Smooth muscle cell (in vitro differentiated cells): Measurements from ENCODE around the gene SMARCA4. TPM values are rescaled to one million over a fixed set of nuclear protein-coding genes. Genes with fewer than 3 reads are reported as not detected.

Experiments
- DNase-seq: peaks from one replicate; lab custom pipeline; 2025; ENCODE audit not compliant: unreplicated experiment; lab: John Stamatoyannopoulos, UW
- H2AFZ ChIP-seq: fragments of 200-600 bp; sonication (generic); 2 replicates; pipeline ENCODE4 v1.6.0; 2016; ENCODE audit warnings: antibody characterized with exemption, low read depth, mild to moderate bottlenecking
- H3F3A ChIP-seq: fragments of 200-600 bp; sonication (generic); 2 replicates; pipeline ENCODE4 v1.6.0; 2017; ENCODE audit warnings: antibody characterized with exemption, low read depth
- H3K27ac ChIP-seq: fragments of 200-600 bp; sonication (generic); 2 replicates; pipeline ENCODE4 v1.5.1; 2016; ENCODE audit warnings: low read depth, mild to moderate bottlenecking
- H3K27me3 ChIP-seq: fragments of 200-600 bp; sonication (generic); 2 replicates; pipeline ENCODE4 v1.6.1; 2016; ENCODE audit warnings: low read depth, mild to moderate bottlenecking
- H3K36me3 ChIP-seq: fragments of 200-600 bp; sonication (generic); 2 replicates; pipeline ENCODE4 v1.5.1; 2016; ENCODE audit warnings: low read depth
- H3K4me1 ChIP-seq: fragments of 200-600 bp; sonication (generic); 2 replicates; pipeline ENCODE4 v1.5.1; 2016; ENCODE audit warnings: low read depth
- H3K4me2 ChIP-seq: fragments of 200-600 bp; sonication (generic); 2 replicates; pipeline ENCODE4 v1.6.0; 2016; ENCODE audit warnings: mild to moderate bottlenecking
- H3K4me3 ChIP-seq: fragments of 200-600 bp; sonication (generic); 2 replicates; pipeline ENCODE4 v1.5.1; 2016; ENCODE audit warnings: mild to moderate bottlenecking
- H3K79me2 ChIP-seq: fragments of 200-600 bp; sonication (generic); 2 replicates; pipeline ENCODE4 v1.6.0; 2016; ENCODE audit warnings: low read depth, mild to moderate bottlenecking
- H3K9ac ChIP-seq: fragments of 200-600 bp; sonication (generic); 2 replicates; pipeline ENCODE4 v1.6.0; 2016; ENCODE audit warnings: low read depth
- H3K9me3 ChIP-seq: fragments of 200-600 bp; sonication (generic); replicated peaks from 2 replicates; pipeline ENCODE4 v1.5.1; 2016; ENCODE audit warnings: low read depth
- H4K20me1 ChIP-seq: fragments of 200-600 bp; sonication (generic); 2 replicates; pipeline ENCODE4 v1.6.0; 2016; ENCODE audit warnings: low read depth
- WGBS: methylation state at CpG from one replicate; pipeline ENCODE4 v1.1.7; 2016; ENCODE audit warnings: low lambda C conversion rate; 5-methylcytosine and 5-hydroxymethylcytosine counted together
- polyA plus RNA-seq: library from polyadenylated mRNA; unstranded; fragments of >200 nt; fragmentation: Nextera tagmentation; extraction: Ambion mirVana; gene quantifications from 2 replicates; pipeline ENCODE4 v1.2.1, GENCODE V29; 2016
- small RNA-seq: library from RNA; depleted of rRNA; stranded (forward); fragments of <200 nt; gene quantifications from one replicate; pipeline ENCODE3, GENCODE V24; 2014
- total RNA-seq: library from RNA; depleted of rRNA; stranded (reverse); fragments of >200 nt; gene quantifications from 2 replicates; pipeline ENCODE4 v1.2.3, GENCODE V29; 2014
- TF ChIP-seq, protein P1 (sequence below): fragments of 200-600 bp; sonication (generic); IDR thresholded peaks from 2 replicates; pipeline ENCODE4 v1.5.1; 2017; ENCODE audit warnings: borderline replicate concordance, mild to moderate bottlenecking, antibody characterized with exemption; ENCODE audit not compliant: insufficient read depth, poor library complexity, severe bottlenecking

The SMARCA4 gene
- total and polyA plus RNA-seq, 2 experiments from 2014 or later: 59.6 to 100 TPM

DNA sequence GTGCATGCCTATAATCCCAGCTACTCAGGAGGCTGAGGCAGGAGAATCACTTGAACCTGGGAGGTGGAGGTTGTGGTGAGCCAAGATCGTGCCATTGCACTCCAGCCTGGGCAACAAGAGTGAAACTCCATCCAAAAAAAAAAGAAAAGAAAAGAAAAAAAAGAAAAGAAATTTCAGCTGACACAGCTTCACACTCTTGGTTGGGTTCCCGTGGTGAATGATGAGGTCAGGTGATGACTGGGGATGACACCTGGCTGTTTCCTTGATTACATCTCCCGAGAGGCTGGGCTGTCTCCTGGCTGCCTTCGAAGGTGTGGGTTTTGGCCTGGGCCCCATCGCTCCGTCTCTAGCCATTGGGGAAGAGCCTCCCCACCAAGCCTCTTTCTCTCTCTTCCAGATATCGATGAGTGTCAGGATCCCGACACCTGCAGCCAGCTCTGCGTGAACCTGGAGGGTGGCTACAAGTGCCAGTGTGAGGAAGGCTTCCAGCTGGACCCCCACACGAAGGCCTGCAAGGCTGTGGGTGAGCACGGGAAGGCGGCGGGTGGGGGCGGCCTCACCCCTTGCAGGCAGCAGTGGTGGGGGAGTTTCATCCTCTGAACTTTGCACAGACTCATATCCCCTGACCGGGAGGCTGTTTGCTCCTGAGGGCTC is 150.4 kb downstream of the SMARCA4 start:
- 98% methylated on average over 15 of the region's 15 CpGs for WGBS
- Histone ChIP-seq H3K9ac (no peak overlapping the region), H2AFZ (no peak overlapping the region), H3K4me3 (no peak overlapping the region), H3K27ac (no peak overlapping the region), H3K27me3 (no peaks in the 10 kb centered on the region), H3K4me2 (no peak overlapping the region), H3K79me2 (peaks cover 33% of the 10 kb centered on the region), H3K4me1 (no peaks in the 10 kb centered on the region), H3K9me3 (no peaks in the 10 kb centered on the region), H4K20me1 (peaks cover 100% of the 10 kb centered on the region), H3K36me3 (peaks cover 29% of the 10 kb centered on the region), H3F3A (peaks cover 43% of the 10 kb centered on the region)
- DNase-seq: no peak
- TF ChIP-seq, protein P1, sequence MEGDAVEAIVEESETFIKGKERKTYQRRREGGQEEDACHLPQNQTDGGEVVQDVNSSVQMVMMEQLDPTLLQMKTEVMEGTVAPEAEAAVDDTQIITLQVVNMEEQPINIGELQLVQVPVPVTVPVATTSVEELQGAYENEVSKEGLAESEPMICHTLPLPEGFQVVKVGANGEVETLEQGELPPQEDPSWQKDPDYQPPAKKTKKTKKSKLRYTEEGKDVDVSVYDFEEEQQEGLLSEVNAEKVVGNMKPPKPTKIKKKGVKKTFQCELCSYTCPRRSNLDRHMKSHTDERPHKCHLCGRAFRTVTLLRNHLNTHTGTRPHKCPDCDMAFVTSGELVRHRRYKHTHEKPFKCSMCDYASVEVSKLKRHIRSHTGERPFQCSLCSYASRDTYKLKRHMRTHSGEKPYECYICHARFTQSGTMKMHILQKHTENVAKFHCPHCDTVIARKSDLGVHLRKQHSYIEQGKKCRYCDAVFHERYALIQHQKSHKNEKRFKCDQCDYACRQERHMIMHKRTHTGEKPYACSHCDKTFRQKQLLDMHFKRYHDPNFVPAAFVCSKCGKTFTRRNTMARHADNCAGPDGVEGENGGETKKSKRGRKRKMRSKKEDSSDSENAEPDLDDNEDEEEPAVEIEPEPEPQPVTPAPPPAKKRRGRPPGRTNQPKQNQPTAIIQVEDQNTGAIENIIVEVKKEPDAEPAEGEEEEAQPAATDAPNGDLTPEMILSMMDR: no peak

DNA sequence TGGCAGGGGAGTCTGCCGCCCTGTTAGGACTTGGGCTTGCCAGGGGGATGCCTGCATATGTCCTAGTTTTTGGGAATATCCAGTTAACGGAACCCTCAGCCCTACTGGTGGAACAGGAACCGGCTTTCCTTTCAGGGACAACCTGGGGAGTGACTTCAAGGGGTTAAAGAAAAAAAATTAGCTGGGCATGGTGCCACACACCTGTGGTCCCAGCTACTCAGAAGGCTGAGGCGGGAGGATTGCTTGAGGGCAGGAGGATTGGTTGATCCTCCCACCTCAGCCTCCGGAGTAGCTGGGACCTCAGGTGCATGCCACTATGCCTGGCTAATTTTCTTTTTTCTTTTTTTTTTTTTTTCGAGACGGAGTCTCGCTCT is 150.9 kb downstream of the SMARCA4 start:
- Histone ChIP-seq H3K36me3 (peaks cover 29% of the 10 kb centered on the region), H3K27me3 (no peaks in the 10 kb centered on the region), H3K79me2 (peaks cover 28% of the 10 kb centered on the region)

More for the DNA sequence above, 150.9 kb downstream of the SMARCA4 start:
- Histone ChIP-seq H4K20me1 (peaks cover 100% of the 10 kb centered on the region), H3F3A (peaks cover 44% of the 10 kb centered on the region), H3K4me1 (no peaks in the 10 kb centered on the region), H3K9me3 (no peaks in the 10 kb centered on the region), H3K4me3 (no peak overlapping the region), H2AFZ (no peak overlapping the region), H3K4me2 (no peak overlapping the region), H3K9ac (no peak overlapping the region), H3K27ac (no peak overlapping the region)
- DNase-seq: no peak
- TF ChIP-seq, protein P1: no peak
- 91% methylated on average over 5 of the region's 8 CpGs for WGBS

Small RNA genes within 50 kb of the gene (small RNA-seq; reads per million reads assigned to genes)
- not detected for gene RF02271
- 0.53 reads per million, percentile 18 among the genes with 10 or more reads in this experiment for gene RN7SL192P

Other genes with a start within 250 kb of the SMARCA4 start
- 46.4 and 65.1 TPM in 2 replicates for gene DNM2, start 243.0 kb upstream of the SMARCA4 start, total RNA-seq
- 93.2 and 111 TPM in 2 replicates for gene DNM2, start 243.0 kb upstream of the SMARCA4 start, polyA plus RNA-seq
- gene TMED1, start 124.8 kb upstream of the SMARCA4 start, total RNA-seq: 30.7 and 44.4 TPM in 2 replicates
- 99.9 and 107 TPM in 2 replicates for gene TMED1, start 124.8 kb upstream of the SMARCA4 start, polyA plus RNA-seq
- gene C19orf38, start 112.6 kb upstream of the SMARCA4 start, total RNA-seq: 0.13 TPM in 1 of 2 replicates, not detected in the other
- 0.79 and 1.5 TPM in 2 replicates for gene C19orf38, start 112.6 kb upstream of the SMARCA4 start, polyA plus RNA-seq
- gene CARM1, start 89.5 kb upstream of the SMARCA4 start, total RNA-seq: 22.7 and 25.4 TPM in 2 replicates
- gene CARM1, start 89.5 kb upstream of the SMARCA4 start, polyA plus RNA-seq: 39.3 and 48.1 TPM in 2 replicates
- 89.3 and 106 TPM in 2 replicates for gene YIPF2, start 32.4 kb upstream of the SMARCA4 start, total RNA-seq
- 89.8 and 90.6 TPM in 2 replicates for gene YIPF2, start 32.4 kb upstream of the SMARCA4 start, polyA plus RNA-seq
- 14.7 and 16.8 TPM in 2 replicates for gene TIMM29, start 32.2 kb upstream of the SMARCA4 start, total RNA-seq
- gene TIMM29, start 32.2 kb upstream of the SMARCA4 start, polyA plus RNA-seq: 14.9 and 25.8 TPM in 2 replicates
- gene LDLR, start 128.4 kb downstream of the SMARCA4 start, total RNA-seq: 115 and 138 TPM in 2 replicates
- 136 and 164 TPM in 2 replicates for gene LDLR, start 128.4 kb downstream of the SMARCA4 start, polyA plus RNA-seq
- gene SPC24, start 194.8 kb downstream of the SMARCA4 start, total RNA-seq: 7.6 and 10.1 TPM in 2 replicates
- gene SPC24, start 194.8 kb downstream of the SMARCA4 start, polyA plus RNA-seq: 6.1 and 9.7 TPM in 2 replicates
- 28.1 and 44.1 TPM in 2 replicates for gene KANK2, start 236.5 kb downstream of the SMARCA4 start, total RNA-seq
- gene KANK2, start 236.5 kb downstream of the SMARCA4 start, polyA plus RNA-seq: 31.9 and 32.0 TPM in 2 replicates